Transverse colon (tissue), 4 donors: ENCODE measurements around the gene FRY. TPM values are rescaled to one million over a fixed set of nuclear protein-coding genes. Genes with fewer than 3 reads are reported as not detected.

Source experiments
- DNase-seq: peaks from one replicate; pipeline ENCODE4 v3.0.0-alpha.2; 2019
- H3K27ac ChIP-seq, 4 donors: fragments of 200-600 bp; sonication (generic); 2 replicates each; pipeline ENCODE4 v1.5.1; 2016 to 2018; ENCODE audit warnings: inconsistent platforms in 4 of 4
- H3K27me3 ChIP-seq: fragments of 200-600 bp; sonication (generic); 2 replicates; pipeline ENCODE4 v1.5.1; 2017; ENCODE audit warnings: inconsistent platforms
- H3K36me3 ChIP-seq, 4 donors: fragments of 200-600 bp; sonication (generic); 2 replicates each; pipeline ENCODE4 v1.5.1; 2017 to 2019; ENCODE audit warnings: inconsistent platforms in 4 of 4
- H3K4me1 ChIP-seq, 4 donors: fragments of 200-600 bp; sonication (generic); 2 replicates each; pipeline ENCODE4 v1.5.1; 2017 to 2020; ENCODE audit warnings: inconsistent platforms in 4 of 4
- H3K4me3 ChIP-seq, 4 donors: fragments of 200-600 bp; sonication (generic); 1 replicate in 1 of 4; 2 replicates in 3 of 4; pipeline versions ENCODE4 v1.5.1 to v1.6.1; 2017 to 2019; ENCODE audit warnings: inconsistent platforms in 4 of 4
- H3K9me3 ChIP-seq, 2 donors: fragments of 200-600 bp; sonication (generic); 2 replicates each; pipeline ENCODE4 v1.5.1; 2017 to 2019; ENCODE audit warnings: inconsistent platforms in 2 of 2
- CTCF ChIP-seq, 5 experiments: fragments of 200-600 bp in 3 of 5; fragments of 450-650 bp in 2 of 5; sonication (generic) in 3 of 5; IDR thresholded peaks; 1 replicate in 2 of 5; 2 replicates in 3 of 5; pipeline ENCODE4 v1.5.1; 2016 to 2017; ENCODE audit warnings: antibody characterized with exemption in 5 of 5, inconsistent platforms in 3 of 5, mild to moderate bottlenecking in 2 of 5, moderate library complexity in 1 of 5
- EP300 ChIP-seq: sonication (generic); formaldehyde crosslinking; IDR thresholded peaks from one replicate; pipeline ENCODE4 v1.6.1; 2017; ENCODE audit warnings: antibody characterized with exemption, low read depth
- POLR2A ChIP-seq: fragments of 450-650 bp; IDR thresholded peaks from one replicate; pipeline ENCODE4 v1.6.1; 2016; ENCODE audit warnings: antibody characterized with exemption, mild to moderate bottlenecking, moderate library complexity
- POLR2AphosphoS5 ChIP-seq, 3 donors: sonication (generic); formaldehyde crosslinking; IDR thresholded peaks; one replicate each; pipeline ENCODE4 v1.6.1; 2016; ENCODE audit warnings: antibody characterized with exemption in 3 of 3
- WGBS, 2 donors: methylation state at CpG; one replicate each; pipeline ENCODE4 v1.1.5; 2018; ENCODE audit warnings: low coverage in 1 of 2; 5-methylcytosine and 5-hydroxymethylcytosine counted together
- in situ Hi-C, 4 donors: fragments of 200-750 bp; cut with MboI; loops; one replicate each; pipeline versions ENCODE4 v1.15.0 to v1.15.1; 2017; ENCODE audit warnings: low sequenced_read_pairs in 3 of 4, low pct_ligation_motif_present in 1 of 4, low pct_unique_long_range_greater_than_20kb in 1 of 4
- intact Hi-C: fragments of 100-400 bp; cut with DNase I; formaldehyde crosslinking; loops from one replicate; pipeline ENCODE4 v1.15.1; 2023; ENCODE audit warnings: low total_unique reads
- total RNA-seq, 4 donors: library from RNA; depleted of rRNA; stranded (reverse); fragments of >200 nt; gene quantifications; one replicate each; pipeline ENCODE4 v1.1.0, GENCODE V29; 2016

Gene FRY
- total RNA-seq, 4 donors from 2014 or later = 6.7 to 42.6 (median 12.4) TPM

GRCh38 chr13:32272021-32272683, 240.6 kb downstream of the FRY start:
- TF ChIP-seq EP300 (no peak), POLR2A (no peak), POLR2AphosphoS5 (IDR thresholded peaks at IDR 0.05) (no peak), CTCF (IDR thresholded peaks at IDR 0.05) (no peak)
- Histone ChIP-seq H3K9me3 (no peaks in the 10 kb centered on the region), H3K36me3 (no peaks in the 10 kb centered on the region), H3K27me3 (no peaks in the 10 kb centered on the region), H3K4me1 (no peaks in the 10 kb centered on the region), H3K27ac (no peak overlapping the region), H3K4me3 (no peak overlapping the region)
- no peak for DNase-seq
- in situ Hi-C loops (no loop called here), intact Hi-C loops (no loop called here)
- 73% methylated on average over 4 of the region's 4 CpGs for WGBS, 2 donors

GRCh38 chr13:32277839-32278238, 246.3 kb downstream of the FRY start:
- in situ Hi-C loops (no loop called here), intact Hi-C loops (no loop called here)
- no peak overlapping the region for H3K4me3 ChIP-seq
- peaks cover 0 to 9% (median 0%) of the 10 kb centered on the region in 4 donors for H3K36me3 ChIP-seq
- H3K4me1 ChIP-seq = no peaks in the 10 kb centered on the region
- H3K9me3 ChIP-seq = no peaks in the 10 kb centered on the region
- DNase-seq = no peak
- no peak overlapping the region for H3K27ac ChIP-seq
- no peak for TF ChIP-seq CTCF (IDR thresholded peaks at IDR 0.05)
- no peak for TF ChIP-seq EP300
- no peak for TF ChIP-seq POLR2A
- no peak for TF ChIP-seq POLR2AphosphoS5 (IDR thresholded peaks at IDR 0.05)
- 32 to 40% methylated on average over 1 of the region's 1 CpG for WGBS, 2 donors
- H3K27me3 ChIP-seq = no peaks in the 10 kb centered on the region

GRCh38 chr13:32278426-32278825, 246.9 kb downstream of the FRY start:
- TF ChIP-seq EP300 (no peak), POLR2AphosphoS5 (IDR thresholded peaks at IDR 0.05) (no peak), POLR2A (no peak), CTCF (IDR thresholded peaks at IDR 0.05) (no peak)
- intact Hi-C loops (no loop called here), in situ Hi-C loops (no loop called here)
- no peaks in the 10 kb centered on the region for H3K9me3 ChIP-seq
- no peak overlapping the region for H3K27ac ChIP-seq
- H3K4me1 ChIP-seq = no peaks in the 10 kb centered on the region
- H3K36me3 ChIP-seq = peaks cover 0 to 9% (median 0%) of the 10 kb centered on the region in 4 donors
- no peak for DNase-seq
- H3K4me3 ChIP-seq = no peak overlapping the region
- whole genome bisulfite sequencing, 2 donors = 68 to 74% methylated on average over 3 of the region's 3 CpGs
- no peaks in the 10 kb centered on the region for H3K27me3 ChIP-seq

- no peaks in the 10 kb centered on the region for H3K27me3 ChIP-seq
- DNase-seq = no peak
- intact Hi-C loops = no loop called here
- H3K4me1 ChIP-seq = peaks cover 0 to 11% (median 3%) of the 10 kb centered on the region in 4 donors
- H3K36me3 ChIP-seq = peaks cover 0 to 9% (median 0%) of the 10 kb centered on the region in 4 donors
- H3K4me3 ChIP-seq = no peak overlapping the region
- no peak overlapping the region for H3K27ac ChIP-seq
- 56 to 80% methylated on average over 1 of the region's 1 CpG for WGBS, 2 donors
- in situ Hi-C loops = no loop called here
- H3K9me3 ChIP-seq = no peaks in the 10 kb centered on the region
- TF ChIP-seq POLR2A = no peak
- no peak for TF ChIP-seq EP300
- no peak for TF ChIP-seq CTCF (IDR thresholded peaks at IDR 0.05)
- TF ChIP-seq POLR2AphosphoS5 (IDR thresholded peaks at IDR 0.05) = no peak
These were observed 249.5 kb downstream of the FRY start for GRCh38 chr13:32281096-32281495.
